Astrocyte of the spinal cord (primary cell): ENCODE measurements around the gene ZNRF3.
A peak's percentile ranks its signal among the peaks of the same experiment; 100 is the strongest.

ENCODE experiments used
- DNase-seq: peaks from one replicate; pipeline ENCODE4 v3.0.0; 2011; ENCODE audit warnings: low read depth, low spot score
- H3K4me3 ChIP-seq: 2 replicates; pipeline ENCODE4 v1.5.1; 2011; ENCODE audit warnings: low read depth, mild to moderate bottlenecking, low read length, moderate library complexity
- CTCF ChIP-seq: IDR thresholded peaks from 2 replicates; pipeline ENCODE4 v1.5.1; 2012; ENCODE audit warnings: low read depth, mild to moderate bottlenecking, low read length, inconsistent platforms
- in situ Hi-C: cut with HindIII; loops from 2 replicates; pipeline ENCODE4 v1.10.0; 2017; ENCODE audit warnings: low sequenced_read_pairs

The ZNRF3 gene

DNA sequence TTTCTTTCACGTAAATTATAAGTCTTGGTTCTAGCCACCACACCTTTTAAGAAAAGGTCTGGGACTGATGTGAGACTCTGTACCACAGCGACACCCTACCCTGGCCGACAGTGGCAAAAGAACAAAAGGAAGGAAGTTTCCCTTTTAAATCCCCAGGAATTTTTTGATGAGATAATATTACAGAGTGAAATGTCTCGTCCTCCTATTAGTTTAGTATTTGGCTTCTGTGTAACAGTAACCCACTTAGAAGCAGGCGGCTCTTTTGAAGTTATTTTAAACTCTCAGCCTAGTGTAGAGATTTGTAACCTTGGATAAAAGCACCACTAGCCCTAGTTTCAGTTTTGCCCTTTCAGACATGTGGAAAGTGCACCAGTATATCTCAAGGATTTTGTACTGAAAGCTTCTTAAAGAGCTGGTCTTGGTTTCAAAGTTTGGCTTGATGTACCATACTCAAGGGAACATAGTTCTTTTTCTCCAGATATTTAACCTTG lies 94.2 kb downstream of the ZNRF3 start:
- TF ChIP-seq CTCF = no peak
- peak overlapping the region; percentile 6 for H3K4me3 ChIP-seq
- peak; percentile 72 for DNase-seq
- in situ Hi-C loops = no loop called here

GRCh38 chr22:28978158-28978557 lies 94.8 kb downstream of the ZNRF3 start:
- in situ Hi-C loops = no loop called here
- H3K4me3 ChIP-seq = no peak overlapping the region
- no peak for TF ChIP-seq CTCF
- peak; percentile 53 for DNase-seq

- no peak for DNase-seq
- H3K4me3 ChIP-seq = no peak overlapping the region
- in situ Hi-C loops = no loop called here
- TF ChIP-seq CTCF = no peak
Observed at GRCh38 chr22:28978863-28979796, 95.8 kb downstream of the ZNRF3 start.

DNA sequence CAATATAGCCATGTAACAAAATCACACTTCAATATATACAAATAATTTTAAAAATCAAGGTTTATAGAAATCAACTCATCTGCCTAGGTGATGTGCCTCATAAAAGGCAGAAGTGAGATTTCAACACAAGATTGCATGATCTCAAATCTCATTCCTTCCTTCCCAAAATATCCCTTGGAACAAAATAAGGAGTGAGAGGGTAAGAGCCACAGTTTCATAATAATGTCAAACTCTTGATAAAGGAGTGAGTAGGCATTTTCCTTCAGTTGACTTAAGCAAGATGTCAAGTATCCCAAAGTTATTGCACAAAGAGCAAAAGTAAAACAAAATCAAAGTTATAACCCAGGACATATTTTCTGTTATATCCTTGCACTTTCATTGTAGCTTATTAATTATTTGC lies 97.0 kb downstream of the ZNRF3 start:
- no peak for DNase-seq
- no peak overlapping the region for H3K4me3 ChIP-seq
- no peak for TF ChIP-seq CTCF
- in situ Hi-C loops = no loop called here

DNA sequence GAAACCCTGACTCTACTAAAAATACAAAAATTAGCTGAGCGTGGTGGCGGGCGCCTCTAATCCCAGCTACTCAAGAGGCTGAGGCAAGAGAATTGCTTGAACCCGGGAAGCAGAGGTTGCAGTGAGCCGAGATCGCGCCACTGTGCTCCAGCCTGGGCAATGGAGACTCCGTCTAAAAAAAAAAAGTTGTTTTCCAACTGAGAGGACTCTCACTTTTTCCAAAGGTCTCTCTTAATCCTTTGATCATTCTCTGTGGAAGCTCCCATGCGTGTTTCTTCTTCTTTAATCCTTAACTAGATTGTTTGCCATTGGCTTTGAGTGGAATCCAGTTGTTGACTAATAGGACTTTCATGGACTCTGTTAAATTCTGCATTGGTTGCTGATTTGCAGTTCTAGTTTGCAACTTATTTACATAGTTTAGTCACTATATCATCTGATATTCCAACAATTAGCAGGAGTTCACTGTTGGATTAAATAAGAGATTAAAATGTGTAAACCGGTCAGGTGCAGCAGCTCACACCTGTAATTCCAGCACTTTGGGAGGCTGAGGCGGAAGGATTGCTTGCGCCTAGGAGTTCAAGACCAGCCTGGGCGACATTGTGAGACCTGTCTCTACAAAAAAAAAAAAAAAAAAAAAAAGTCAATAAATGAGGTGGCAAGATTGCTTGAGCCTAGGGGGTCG lies 98.6 kb downstream of the ZNRF3 start:
- TF ChIP-seq CTCF = no peak
- H3K4me3 ChIP-seq = no peak overlapping the region
- in situ Hi-C loops = no loop called here
- no peak for DNase-seq

DNA sequence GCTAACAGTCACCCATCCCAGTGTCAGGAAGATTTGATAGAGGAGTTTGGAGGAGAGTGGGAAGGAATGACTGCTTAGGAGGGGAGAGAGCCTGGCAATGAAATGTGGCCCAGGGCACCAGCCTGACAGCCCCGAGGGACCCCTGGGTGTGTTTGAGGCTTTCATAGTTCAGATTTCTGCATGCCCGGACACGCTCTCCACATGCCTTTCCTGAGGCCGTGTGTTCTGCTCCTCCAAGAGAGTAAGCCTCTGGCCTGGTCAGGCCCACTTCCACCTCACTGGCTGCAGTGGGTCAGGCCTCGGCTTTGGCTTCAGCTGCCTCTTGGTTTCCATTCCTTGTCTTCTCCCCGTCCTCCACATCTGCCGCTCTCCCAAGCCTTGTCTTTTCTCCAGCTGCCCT lies 99.8 kb downstream of the ZNRF3 start:
- TF ChIP-seq CTCF = no peak
- in situ Hi-C loops = no loop called here
- DNase-seq = no peak
- no peak overlapping the region for H3K4me3 ChIP-seq
